SK-N-SH (cell line): Measurements from ENCODE around the gene ST7. TPM values are rescaled to one million over a fixed set of nuclear protein-coding genes. Genes with fewer than 3 reads are reported as not detected.

Experiments
- CTCF ChIA-PET: fragments of 300-600, 350-600 bp; formaldehyde crosslinking; extraction: SDS; loops from one replicate; lab custom pipeline; 2021; lab: Yijun Ruan, JAX
- POLR2A ChIA-PET: fragments of 350-600 bp; sonication (Branson Sonifier 250); formaldehyde crosslinking; extraction: SDS; loops from one replicate; lab custom pipeline; 2020; ENCODE audit warnings: antibody characterized with exemption, inconsistent platforms; lab: Yijun Ruan, JAX
- DNase-seq: peaks from one replicate; pipeline ENCODE4 v3.0.0; 2012
- H2AFZ ChIP-seq: fragments of 200-600 bp; sonication (generic); 2 replicates; pipeline ENCODE4 v1.8.1; 2016; ENCODE audit warnings: antibody characterized with exemption, mild to moderate bottlenecking, low read depth
- H3F3A ChIP-seq: fragments of 200-600 bp; sonication (generic); replicated peaks from 2 replicates; pipeline ENCODE3; 2016; ENCODE audit warnings: antibody characterized with exemption, mild to moderate bottlenecking; ENCODE audit not compliant: insufficient read depth
- H3K27ac ChIP-seq, 2 experiments: fragments of 200-500 bp in 1 of 2; fragments of 200-600 bp in 1 of 2; sonication (Bioruptor generic) in 1 of 2; sonication (generic), shearing (Covaris generic) in 1 of 2; 2 replicates each; pipeline versions ENCODE4 v1.5.1 to v1.6.1; 2014 to 2016; ENCODE audit warnings: low read depth in 2 of 2, inconsistent platforms in 1 of 2, low read length in 1 of 2, mild to moderate bottlenecking in 1 of 2, mixed read lengths in 1 of 2
- H3K27me3 ChIP-seq: fragments of 200-600 bp; sonication (generic), shearing (Covaris generic); 2 replicates; pipeline ENCODE4 v1.6.1; 2016; ENCODE audit warnings: mixed run types; ENCODE audit not compliant: insufficient read depth
- H3K36me3 ChIP-seq, 2 experiments: fragments of 200-500 bp in 1 of 2; fragments of 200-600 bp in 1 of 2; sonication (Bioruptor generic) in 1 of 2; sonication (generic) in 1 of 2; replicated peaks in 1 of 2; 2 replicates each; pipeline versions ENCODE3 to v1.5.1; 2014 to 2016; ENCODE audit warnings: low read length in 1 of 2, mild to moderate bottlenecking in 1 of 2; ENCODE audit not compliant: insufficient read depth in 2 of 2, control insufficient read depth in 1 of 2
- H3K4me1 ChIP-seq, 2 experiments: fragments of 200-500 bp in 1 of 2; fragments of 200-600 bp in 1 of 2; sonication (Bioruptor generic) in 1 of 2; sonication (generic), shearing (Covaris generic) in 1 of 2; 2 replicates each; pipeline versions ENCODE4 v1.5.1 to v1.6.1; 2014 to 2016; ENCODE audit warnings: low read depth in 1 of 2, low read length in 1 of 2, mixed run types in 1 of 2; ENCODE audit not compliant: insufficient read depth in 2 of 2, control insufficient read depth in 1 of 2
- H3K4me2 ChIP-seq: fragments of 200-600 bp; sonication (generic), shearing (Covaris generic); 2 replicates; pipeline ENCODE4 v1.6.1; 2017; ENCODE audit warnings: mixed run types
- H3K4me3 ChIP-seq, 2 experiments: fragments of 200-500 bp in 1 of 2; fragments of 200-600 bp in 1 of 2; sonication (Bioruptor generic) in 1 of 2; sonication (generic), shearing (Covaris generic) in 1 of 2; 2 replicates each; pipeline versions ENCODE4 v1.5.1 to v1.8.1; 2014 to 2016; ENCODE audit warnings: low read depth in 2 of 2, inconsistent platforms in 1 of 2, low read length in 1 of 2, mild to moderate bottlenecking in 1 of 2, mixed read lengths in 1 of 2, moderate library complexity in 1 of 2
- H3K79me2 ChIP-seq: fragments of 200-600 bp; sonication (generic); 2 replicates; pipeline ENCODE4 v1.8.1; 2017; ENCODE audit warnings: mild to moderate bottlenecking; ENCODE audit not compliant: insufficient read depth
- H3K9ac ChIP-seq: fragments of 200-600 bp; sonication (generic); 2 replicates; pipeline ENCODE4 v1.6.1; 2017; ENCODE audit warnings: mixed run types
- H3K9me2 ChIP-seq: fragments of 200-600 bp; sonication (generic); 2 replicates; pipeline ENCODE4 v1.6.1; 2017; ENCODE audit warnings: mixed run types
- H3K9me3 ChIP-seq: fragments of 200-600 bp; sonication (generic); 2 replicates; pipeline ENCODE4 v1.6.1; 2017; ENCODE audit warnings: mixed run types, mild to moderate bottlenecking, moderate library complexity
- H4K20me1 ChIP-seq: fragments of 200-600 bp; sonication (generic); 2 replicates; pipeline ENCODE4 v1.6.1; 2017; ENCODE audit warnings: mild to moderate bottlenecking, mixed run types; ENCODE audit not compliant: insufficient read depth
- EZH2phosphoT487 ChIP-seq: fragments of 200-600 bp; sonication (generic); IDR thresholded peaks from 2 replicates; pipeline ENCODE4 v1.6.1; 2017; ENCODE audit warnings: low read depth, mixed run types, mild to moderate bottlenecking, antibody characterized with exemption, moderate library complexity, borderline replicate concordance
- FOSL2 ChIP-seq: IDR thresholded peaks from 2 replicates; pipeline ENCODE4 v1.4.0; 2012; ENCODE audit warnings: low read depth, mild to moderate bottlenecking, moderate library complexity, borderline replicate concordance
- FOXM1 ChIP-seq: IDR thresholded peaks from 2 replicates; pipeline ENCODE4 v1.4.0; 2012; ENCODE audit warnings: low read depth, mild to moderate bottlenecking
- GABPA ChIP-seq: IDR thresholded peaks from 2 replicates; pipeline ENCODE4 v1.4.0; 2012; ENCODE audit warnings: low read depth, mild to moderate bottlenecking
- GATA2 ChIP-seq: sonication (generic); formaldehyde crosslinking; IDR thresholded peaks from 2 replicates; pipeline ENCODE4 v1.5.0; 2020; ENCODE audit warnings: mild to moderate bottlenecking, missing genetic modification reagents
- NFIC ChIP-seq: IDR thresholded peaks from 2 replicates; pipeline ENCODE4 v1.4.0; 2012; ENCODE audit warnings: borderline replicate concordance
- POLR2AphosphoS5 ChIP-seq: IDR thresholded peaks from 2 replicates; pipeline ENCODE4 v1.6.1; 2012; ENCODE audit warnings: low read depth, low read length
- RAD21 ChIP-seq: IDR thresholded peaks from 2 replicates; pipeline ENCODE4 v1.6.1; 2012; ENCODE audit warnings: mild to moderate bottlenecking, low read length
- SMC3 ChIP-seq: IDR thresholded peaks from 2 replicates; pipeline ENCODE4 v1.6.1; 2012; ENCODE audit warnings: low read depth, low read length, improper control_type of control experiment
- TCF12 ChIP-seq: IDR thresholded peaks from 2 replicates; pipeline ENCODE4 v1.4.0; 2012
- YY1 ChIP-seq: IDR thresholded peaks from 2 replicates; pipeline ENCODE4 v1.4.0; 2012; ENCODE audit warnings: low read depth, mild to moderate bottlenecking
- WGBS: methylation state at CpG from one replicate; pipeline ENCODE4 v1.1.6; 2017; ENCODE audit warnings: low lambda C conversion rate; 5-methylcytosine and 5-hydroxymethylcytosine counted together
- polyA plus RNA-seq, 3 experiments: library from polyadenylated mRNA; depleted of rRNA; stranded (reverse); fragments of >200 nt; gene quantifications; 2 replicates each; pipeline ENCODE4 v1.2.3, GENCODE V29; 2012
- TF ChIP-seq, protein P1 (sequence below): fragments of 200-600 bp; sonication (generic); IDR thresholded peaks from 2 replicates; pipeline ENCODE4 v1.6.1; 2017; ENCODE audit warnings: antibody characterized with exemption, mild to moderate bottlenecking, moderate library complexity
- TF ChIP-seq, protein P2 (sequence below): fragments of 150-350 bp; IDR thresholded peaks from 2 replicates; pipeline ENCODE4 v1.6.1; 2016; ENCODE audit warnings: mild to moderate bottlenecking, low read depth, low read length
- TF ChIP-seq, protein P3 (sequence below): fragments of 150-350 bp; IDR thresholded peaks from 2 replicates; pipeline ENCODE4 v1.6.1; 2017; ENCODE audit warnings: antibody characterized with exemption, low read length, low read depth, borderline replicate concordance
- TF ChIP-seq, protein P4 (sequence below): IDR thresholded peaks from 2 replicates; pipeline ENCODE4 v1.4.0; 2012; ENCODE audit warnings: low read depth, borderline replicate concordance
- TF ChIP-seq, protein P5 (sequence below): IDR thresholded peaks from 2 replicates; pipeline ENCODE4 v1.6.1; 2012; ENCODE audit warnings: mild to moderate bottlenecking, low read depth, low read length, moderate library complexity

ST7 gene
- polyA plus RNA-seq, 1 of the 3 experiments (the other 2 are of a cell fraction): 23.5 TPM

DNA sequence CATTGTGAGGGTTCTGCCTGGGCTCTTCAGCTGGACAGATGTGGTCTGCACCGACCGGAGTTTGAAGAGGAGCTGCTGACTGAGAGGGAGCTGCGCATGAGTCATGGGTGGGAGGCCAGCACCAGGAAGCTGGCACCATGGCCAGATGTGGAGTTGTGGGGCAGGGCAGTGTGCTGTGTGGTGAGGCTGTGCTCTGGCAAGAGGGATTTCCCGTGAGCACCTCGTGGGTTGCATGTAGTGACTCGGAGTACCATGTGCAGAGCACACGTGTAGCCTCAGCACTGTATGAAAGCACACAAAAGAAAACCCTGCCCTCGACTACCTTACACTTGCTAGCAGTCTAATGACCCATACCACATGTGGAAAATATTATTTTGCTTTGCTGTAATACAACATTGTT is 266.2 kb downstream of the ST7 start:
- TF ChIP-seq YY1: no peak
- TF ChIP-seq FOSL2: peak; percentile 12; the same call in 1 of the 2 replicates
- TF ChIP-seq, protein P1, sequence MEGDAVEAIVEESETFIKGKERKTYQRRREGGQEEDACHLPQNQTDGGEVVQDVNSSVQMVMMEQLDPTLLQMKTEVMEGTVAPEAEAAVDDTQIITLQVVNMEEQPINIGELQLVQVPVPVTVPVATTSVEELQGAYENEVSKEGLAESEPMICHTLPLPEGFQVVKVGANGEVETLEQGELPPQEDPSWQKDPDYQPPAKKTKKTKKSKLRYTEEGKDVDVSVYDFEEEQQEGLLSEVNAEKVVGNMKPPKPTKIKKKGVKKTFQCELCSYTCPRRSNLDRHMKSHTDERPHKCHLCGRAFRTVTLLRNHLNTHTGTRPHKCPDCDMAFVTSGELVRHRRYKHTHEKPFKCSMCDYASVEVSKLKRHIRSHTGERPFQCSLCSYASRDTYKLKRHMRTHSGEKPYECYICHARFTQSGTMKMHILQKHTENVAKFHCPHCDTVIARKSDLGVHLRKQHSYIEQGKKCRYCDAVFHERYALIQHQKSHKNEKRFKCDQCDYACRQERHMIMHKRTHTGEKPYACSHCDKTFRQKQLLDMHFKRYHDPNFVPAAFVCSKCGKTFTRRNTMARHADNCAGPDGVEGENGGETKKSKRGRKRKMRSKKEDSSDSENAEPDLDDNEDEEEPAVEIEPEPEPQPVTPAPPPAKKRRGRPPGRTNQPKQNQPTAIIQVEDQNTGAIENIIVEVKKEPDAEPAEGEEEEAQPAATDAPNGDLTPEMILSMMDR: no peak
- TF ChIP-seq, protein P2, sequence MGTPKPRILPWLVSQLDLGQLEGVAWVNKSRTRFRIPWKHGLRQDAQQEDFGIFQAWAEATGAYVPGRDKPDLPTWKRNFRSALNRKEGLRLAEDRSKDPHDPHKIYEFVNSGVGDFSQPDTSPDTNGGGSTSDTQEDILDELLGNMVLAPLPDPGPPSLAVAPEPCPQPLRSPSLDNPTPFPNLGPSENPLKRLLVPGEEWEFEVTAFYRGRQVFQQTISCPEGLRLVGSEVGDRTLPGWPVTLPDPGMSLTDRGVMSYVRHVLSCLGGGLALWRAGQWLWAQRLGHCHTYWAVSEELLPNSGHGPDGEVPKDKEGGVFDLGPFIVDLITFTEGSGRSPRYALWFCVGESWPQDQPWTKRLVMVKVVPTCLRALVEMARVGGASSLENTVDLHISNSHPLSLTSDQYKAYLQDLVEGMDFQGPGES: no peak
- Histone ChIP-seq H3K79me2 (no peaks in the 10 kb centered on the region), H3K4me1 (peaks cover 0 to 7% of the 10 kb centered on the region in 2 experiments; a peak in 2 of 4 replicates), H3F3A (peaks cover 5% of the 10 kb centered on the region), H3K27me3 (no peaks in the 10 kb centered on the region), H3K4me3 (no peak overlapping the region), H4K20me1 (no peaks in the 10 kb centered on the region), H3K36me3 (peaks cover 0 to 39% of the 10 kb centered on the region in 2 experiments), H2AFZ (no peak overlapping the region), H3K9ac (no peak overlapping the region), H3K27ac (no peak overlapping the region), H3K9me3 (no peaks in the 10 kb centered on the region), H3K9me2 (no peaks in the 10 kb centered on the region), H3K4me2 (no peak overlapping the region)
- ChIA-PET CTCF (interaction anchor here (1.0 to 1.5 kb wide), 3 partner anchors 79 to 231 kb away, joined by 3 to 7 read pairs (median 3); no protein-coding TSS in a partner anchor), POLR2A (no interaction called here)
- WGBS: 96% methylated on average over 8 of the region's 8 CpGs
- DNase-seq: no peak

DNA sequence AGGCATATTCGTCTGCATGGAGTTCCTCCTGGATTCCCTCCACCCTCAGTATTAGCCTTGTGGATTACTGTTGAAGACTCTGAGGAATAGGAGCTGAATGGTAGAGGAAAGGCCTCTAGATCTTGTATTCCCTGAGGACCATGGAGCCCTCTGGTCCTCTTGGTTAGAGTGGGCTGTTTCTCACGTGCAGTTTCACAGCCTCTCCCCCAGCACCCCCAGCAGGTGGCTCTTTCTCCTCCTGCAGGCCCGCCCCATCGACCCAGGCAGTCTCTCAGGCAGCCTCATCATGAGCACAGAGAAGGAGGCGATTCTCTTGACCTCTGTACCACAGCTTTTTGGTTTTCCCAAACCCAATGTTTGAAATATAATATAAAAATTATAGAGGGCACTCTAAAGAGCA is 267.5 kb downstream of the ST7 start:
- no peak overlapping the region for H3K9ac ChIP-seq
- H3K79me2 ChIP-seq: no peaks in the 10 kb centered on the region
- H3K4me1 ChIP-seq: peaks cover 0 to 7% of the 10 kb centered on the region in 2 experiments; a peak in 2 of 4 replicates
- WGBS: 72% methylated on average over 5 of the region's 5 CpGs
- CTCF ChIA-PET: interaction anchor here (5.4 kb wide), 1 partner anchor 8 kb away, joined by 29 read pairs; no protein-coding TSS in a partner anchor
- H3K9me3 ChIP-seq: no peaks in the 10 kb centered on the region
- H3K27ac ChIP-seq: no peak overlapping the region
- no peaks in the 10 kb centered on the region for H3K27me3 ChIP-seq
- H2AFZ ChIP-seq: no peak overlapping the region
- no peak overlapping the region for H3K4me3 ChIP-seq
- H3K36me3 ChIP-seq: peaks cover 0 to 45% of the 10 kb centered on the region in 2 experiments
- no peaks in the 10 kb centered on the region for H3K9me2 ChIP-seq
- H3K4me2 ChIP-seq: no peak overlapping the region
- POLR2A ChIA-PET: no interaction called here
- DNase-seq: no peak
- peaks cover 5% of the 10 kb centered on the region for H3F3A ChIP-seq
- H4K20me1 ChIP-seq: no peaks in the 10 kb centered on the region
- TF ChIP-seq FOXM1 (no peak), TCF12 (no peak), FOSL2 (no peak), GABPA (no peak), NFIC (no peak), RAD21 (no peak), GATA2 (CRISPR knock-in tag) (no peak), YY1 (no peak), EZH2phosphoT487 (no peak), SMC3 (no peak), POLR2AphosphoS5 (no peak)
- TF ChIP-seq, protein P3, sequence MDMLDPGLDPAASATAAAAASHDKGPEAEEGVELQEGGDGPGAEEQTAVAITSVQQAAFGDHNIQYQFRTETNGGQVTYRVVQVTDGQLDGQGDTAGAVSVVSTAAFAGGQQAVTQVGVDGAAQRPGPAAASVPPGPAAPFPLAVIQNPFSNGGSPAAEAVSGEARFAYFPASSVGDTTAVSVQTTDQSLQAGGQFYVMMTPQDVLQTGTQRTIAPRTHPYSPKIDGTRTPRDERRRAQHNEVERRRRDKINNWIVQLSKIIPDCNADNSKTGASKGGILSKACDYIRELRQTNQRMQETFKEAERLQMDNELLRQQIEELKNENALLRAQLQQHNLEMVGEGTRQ: no peak
- TF ChIP-seq, protein P4, sequence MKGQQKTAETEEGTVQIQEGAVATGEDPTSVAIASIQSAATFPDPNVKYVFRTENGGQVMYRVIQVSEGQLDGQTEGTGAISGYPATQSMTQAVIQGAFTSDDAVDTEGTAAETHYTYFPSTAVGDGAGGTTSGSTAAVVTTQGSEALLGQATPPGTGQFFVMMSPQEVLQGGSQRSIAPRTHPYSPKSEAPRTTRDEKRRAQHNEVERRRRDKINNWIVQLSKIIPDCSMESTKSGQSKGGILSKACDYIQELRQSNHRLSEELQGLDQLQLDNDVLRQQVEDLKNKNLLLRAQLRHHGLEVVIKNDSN: no peak
- TF ChIP-seq, protein P5, sequence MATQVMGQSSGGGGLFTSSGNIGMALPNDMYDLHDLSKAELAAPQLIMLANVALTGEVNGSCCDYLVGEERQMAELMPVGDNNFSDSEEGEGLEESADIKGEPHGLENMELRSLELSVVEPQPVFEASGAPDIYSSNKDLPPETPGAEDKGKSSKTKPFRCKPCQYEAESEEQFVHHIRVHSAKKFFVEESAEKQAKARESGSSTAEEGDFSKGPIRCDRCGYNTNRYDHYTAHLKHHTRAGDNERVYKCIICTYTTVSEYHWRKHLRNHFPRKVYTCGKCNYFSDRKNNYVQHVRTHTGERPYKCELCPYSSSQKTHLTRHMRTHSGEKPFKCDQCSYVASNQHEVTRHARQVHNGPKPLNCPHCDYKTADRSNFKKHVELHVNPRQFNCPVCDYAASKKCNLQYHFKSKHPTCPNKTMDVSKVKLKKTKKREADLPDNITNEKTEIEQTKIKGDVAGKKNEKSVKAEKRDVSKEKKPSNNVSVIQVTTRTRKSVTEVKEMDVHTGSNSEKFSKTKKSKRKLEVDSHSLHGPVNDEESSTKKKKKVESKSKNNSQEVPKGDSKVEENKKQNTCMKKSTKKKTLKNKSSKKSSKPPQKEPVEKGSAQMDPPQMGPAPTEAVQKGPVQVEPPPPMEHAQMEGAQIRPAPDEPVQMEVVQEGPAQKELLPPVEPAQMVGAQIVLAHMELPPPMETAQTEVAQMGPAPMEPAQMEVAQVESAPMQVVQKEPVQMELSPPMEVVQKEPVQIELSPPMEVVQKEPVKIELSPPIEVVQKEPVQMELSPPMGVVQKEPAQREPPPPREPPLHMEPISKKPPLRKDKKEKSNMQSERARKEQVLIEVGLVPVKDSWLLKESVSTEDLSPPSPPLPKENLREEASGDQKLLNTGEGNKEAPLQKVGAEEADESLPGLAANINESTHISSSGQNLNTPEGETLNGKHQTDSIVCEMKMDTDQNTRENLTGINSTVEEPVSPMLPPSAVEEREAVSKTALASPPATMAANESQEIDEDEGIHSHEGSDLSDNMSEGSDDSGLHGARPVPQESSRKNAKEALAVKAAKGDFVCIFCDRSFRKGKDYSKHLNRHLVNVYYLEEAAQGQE: no peak
- TF ChIP-seq, protein P1: no peak
